ENCODE data around the gene NFXL1. TPM values are rescaled to one million over a fixed set of nuclear protein-coding genes. Genes with fewer than 3 reads are reported as not detected.

The NFXL1 gene
- total RNA-seq, 4 donors from 2014 or later: 10.8 to 21.6 (median 16.3) TPM

DNA sequence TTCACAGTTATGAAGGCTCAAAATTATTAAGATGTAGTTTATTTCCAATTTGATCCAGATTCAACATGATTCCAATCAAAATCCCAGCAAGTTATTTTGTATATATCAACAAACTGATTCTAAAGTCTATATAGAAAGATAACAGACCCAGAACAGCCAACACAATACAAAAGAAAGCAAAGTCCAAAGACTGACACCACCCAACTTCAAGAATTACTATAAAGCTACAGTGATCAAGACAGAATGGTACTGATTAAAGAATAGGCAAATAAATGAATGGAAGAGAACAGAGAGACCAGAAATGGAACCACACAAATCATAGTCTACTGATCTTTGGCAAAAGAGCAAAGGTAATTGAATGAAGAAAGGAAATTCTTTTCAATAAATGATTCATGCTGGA is 34.9 kb downstream of the NFXL1 start:
- Histone ChIP-seq H3K4me3 (no peak overlapping the region), H3K4me1 (no peaks in the 10 kb centered on the region), H3K36me3 (peaks cover 70% of the 10 kb centered on the region), H3K9me3 (no peaks in the 10 kb centered on the region), H3K27ac (no peak overlapping the region), H3K27me3 (no peaks in the 10 kb centered on the region)
- DNase-seq (ENCODE audit: low spot score in 2 of 2): no peak
- TF ChIP-seq, protein P1, sequence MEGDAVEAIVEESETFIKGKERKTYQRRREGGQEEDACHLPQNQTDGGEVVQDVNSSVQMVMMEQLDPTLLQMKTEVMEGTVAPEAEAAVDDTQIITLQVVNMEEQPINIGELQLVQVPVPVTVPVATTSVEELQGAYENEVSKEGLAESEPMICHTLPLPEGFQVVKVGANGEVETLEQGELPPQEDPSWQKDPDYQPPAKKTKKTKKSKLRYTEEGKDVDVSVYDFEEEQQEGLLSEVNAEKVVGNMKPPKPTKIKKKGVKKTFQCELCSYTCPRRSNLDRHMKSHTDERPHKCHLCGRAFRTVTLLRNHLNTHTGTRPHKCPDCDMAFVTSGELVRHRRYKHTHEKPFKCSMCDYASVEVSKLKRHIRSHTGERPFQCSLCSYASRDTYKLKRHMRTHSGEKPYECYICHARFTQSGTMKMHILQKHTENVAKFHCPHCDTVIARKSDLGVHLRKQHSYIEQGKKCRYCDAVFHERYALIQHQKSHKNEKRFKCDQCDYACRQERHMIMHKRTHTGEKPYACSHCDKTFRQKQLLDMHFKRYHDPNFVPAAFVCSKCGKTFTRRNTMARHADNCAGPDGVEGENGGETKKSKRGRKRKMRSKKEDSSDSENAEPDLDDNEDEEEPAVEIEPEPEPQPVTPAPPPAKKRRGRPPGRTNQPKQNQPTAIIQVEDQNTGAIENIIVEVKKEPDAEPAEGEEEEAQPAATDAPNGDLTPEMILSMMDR (IDR thresholded peaks at IDR 0.05): no peak

DNA sequence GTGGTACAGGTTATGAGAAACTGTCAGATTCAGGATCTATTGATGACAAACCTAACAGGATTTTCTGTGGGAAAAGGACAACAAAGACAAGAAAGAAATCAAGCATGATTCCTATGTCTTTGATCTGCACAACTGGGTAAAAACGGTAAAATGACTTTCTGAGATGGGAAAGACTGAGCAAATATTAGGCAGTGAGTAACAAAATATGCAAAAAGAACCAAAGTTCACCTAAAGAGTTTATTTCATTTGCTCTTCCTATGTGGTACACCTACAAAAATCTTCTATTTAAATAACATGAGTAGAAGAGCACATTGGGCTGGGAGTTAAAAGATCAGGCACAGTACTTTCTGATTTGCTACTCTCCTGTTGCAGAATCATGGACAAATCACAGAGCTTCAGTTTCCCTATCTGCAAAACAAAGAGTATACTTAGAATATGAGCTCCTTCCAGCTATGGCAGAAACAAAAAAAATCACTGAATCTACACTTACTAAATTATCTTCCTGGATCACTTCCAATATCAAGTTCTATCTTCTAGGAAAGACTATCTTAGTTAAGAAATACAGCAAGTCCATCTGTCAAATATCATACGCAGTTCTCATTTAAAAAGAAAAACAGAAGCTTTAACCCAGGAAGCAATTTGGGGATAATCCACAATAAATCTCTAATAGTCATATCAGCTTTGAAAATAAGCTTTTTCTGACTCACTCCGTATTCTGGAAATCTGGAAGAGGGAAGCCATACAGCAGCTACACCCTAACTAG is 37.4 kb downstream of the NFXL1 start:
- Histone ChIP-seq H3K9me3 (peaks cover 7% of the 10 kb centered on the region), H3K36me3 (peaks cover 70% of the 10 kb centered on the region), H3K4me3 (no peak overlapping the region), H3K4me1 (no peaks in the 10 kb centered on the region), H3K27ac (no peak overlapping the region), H3K27me3 (no peaks in the 10 kb centered on the region)
- DNase-seq (ENCODE audit: low spot score in 2 of 2): no peak
- TF ChIP-seq EP300 (IDR thresholded peaks at IDR 0.05): no peak
- TF ChIP-seq, protein P1 (IDR thresholded peaks at IDR 0.05): no peak
- no peak for TF ChIP-seq POLR2AphosphoS5 (IDR thresholded peaks at IDR 0.05)
- TF ChIP-seq POLR2A (IDR thresholded peaks at IDR 0.05): no peak
- WGBS: 92% methylated on average over 3 of the region's 3 CpGs

DNA sequence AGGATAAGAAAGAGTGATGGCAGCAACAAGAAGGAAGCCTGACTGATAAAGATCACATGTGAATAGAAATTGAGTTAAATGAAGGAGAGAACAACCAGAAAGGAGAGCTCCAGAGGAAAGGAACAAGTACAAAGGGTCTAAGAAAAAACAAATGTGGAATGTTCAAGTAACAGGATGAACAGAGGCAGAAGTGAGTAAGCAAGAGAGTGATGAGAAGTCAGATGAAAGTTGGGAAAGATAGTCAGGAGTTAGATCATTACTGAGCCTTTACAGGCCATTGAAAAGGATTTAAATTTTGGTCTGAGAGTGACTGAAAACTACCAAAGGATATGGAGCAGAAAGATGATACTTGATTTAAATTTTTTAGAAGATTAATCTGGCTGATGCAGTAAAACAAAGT is 38.1 kb downstream of the NFXL1 start:
- Histone ChIP-seq H3K36me3 (peaks cover 66% of the 10 kb centered on the region), H3K9me3 (peaks cover 7% of the 10 kb centered on the region), H3K27ac (no peak overlapping the region), H3K4me1 (no peaks in the 10 kb centered on the region), H3K27me3 (no peaks in the 10 kb centered on the region), H3K4me3 (no peak overlapping the region)
- TF ChIP-seq POLR2AphosphoS5 (IDR thresholded peaks at IDR 0.05): no peak
- no peak for TF ChIP-seq POLR2A (IDR thresholded peaks at IDR 0.05)
- TF ChIP-seq, protein P1 (IDR thresholded peaks at IDR 0.05): no peak
- TF ChIP-seq EP300 (IDR thresholded peaks at IDR 0.05): no peak
- DNase-seq (ENCODE audit: low spot score in 2 of 2): no peak

DNA sequence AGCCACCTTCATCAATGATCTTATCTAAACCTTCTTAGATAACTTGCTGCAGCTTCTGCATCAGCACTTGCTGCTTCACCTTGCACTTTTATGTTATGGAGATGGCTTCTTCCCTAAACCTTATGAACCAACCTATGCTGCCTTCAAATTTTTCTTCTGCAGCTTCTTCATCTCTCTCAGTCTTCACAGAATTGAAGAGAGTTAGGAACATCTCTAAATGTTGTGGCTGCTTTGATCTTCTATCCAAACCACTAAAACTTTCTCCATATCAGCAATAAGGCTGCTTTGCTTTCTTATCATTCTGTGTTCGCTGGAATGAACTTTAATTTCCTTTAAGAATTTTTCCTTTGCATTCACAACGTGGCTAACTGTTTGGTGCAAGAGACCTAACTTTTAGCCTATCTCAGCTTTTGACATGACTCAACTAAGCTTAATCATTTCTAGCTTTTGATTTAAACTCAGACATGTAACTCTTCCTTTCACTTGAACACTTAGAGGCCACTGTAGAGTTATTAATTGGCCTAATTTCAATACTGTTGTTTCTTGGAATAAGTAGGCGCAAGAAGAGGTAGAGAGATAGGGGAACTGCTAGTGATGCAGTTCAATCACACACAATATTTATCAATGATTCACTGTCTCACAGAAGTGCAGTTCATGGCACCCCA is 40.4 kb downstream of the NFXL1 start:
- H3K27ac ChIP-seq: no peak overlapping the region
- H3K9me3 ChIP-seq: peaks cover 7% of the 10 kb centered on the region
- no peak for DNase-seq (ENCODE audit: low spot score in 2 of 2)
- H3K4me3 ChIP-seq: no peak overlapping the region
- no peaks in the 10 kb centered on the region for H3K4me1 ChIP-seq
- no peaks in the 10 kb centered on the region for H3K27me3 ChIP-seq
- TF ChIP-seq POLR2AphosphoS5 (IDR thresholded peaks at IDR 0.05) (no peak), EP300 (IDR thresholded peaks at IDR 0.05) (no peak), POLR2A (IDR thresholded peaks at IDR 0.05) (no peak)
- TF ChIP-seq, protein P1 (IDR thresholded peaks at IDR 0.05): no peak
- H3K36me3 ChIP-seq: peaks cover 67% of the 10 kb centered on the region
- 87% methylated on average over 3 of the region's 3 CpGs for WGBS

DNA sequence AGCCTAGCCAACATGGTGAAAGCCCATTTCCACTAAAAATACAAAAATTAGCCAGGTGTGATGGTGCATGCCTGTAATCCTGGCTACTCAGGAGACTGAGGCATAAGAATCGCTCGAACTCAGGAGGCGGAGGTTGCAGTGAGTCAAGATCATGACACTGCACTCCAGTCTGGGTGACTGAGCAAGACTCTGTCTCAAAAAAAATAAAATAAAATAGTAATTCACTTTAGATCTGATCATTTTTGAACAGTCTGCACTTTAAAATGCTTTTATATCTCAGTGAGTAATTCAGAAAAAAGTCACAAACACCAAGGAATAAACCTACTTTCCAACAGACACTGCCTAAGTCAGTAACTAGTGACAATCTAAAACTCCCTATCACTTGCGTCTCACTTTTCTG is 50.9 kb downstream of the NFXL1 start:
- 69% methylated on average over 4 of the region's 4 CpGs for WGBS
- Histone ChIP-seq H3K4me1 (no peaks in the 10 kb centered on the region), H3K27ac (no peak overlapping the region), H3K4me3 (no peak overlapping the region), H3K9me3 (no peaks in the 10 kb centered on the region), H3K27me3 (no peaks in the 10 kb centered on the region), H3K36me3 (peaks cover 14% of the 10 kb centered on the region)
- no peak for DNase-seq (ENCODE audit: low spot score in 2 of 2)
- TF ChIP-seq EP300 (IDR thresholded peaks at IDR 0.05) (no peak), POLR2AphosphoS5 (IDR thresholded peaks at IDR 0.05) (no peak)
